ENCODE measurements around the gene KREMEN1. TPM values are rescaled to one million over a fixed set of nuclear protein-coding genes. Genes with fewer than 3 reads are reported as not detected.

Gene KREMEN1
- total RNA-seq, 1 donor from 2014 or later, result 7.1 TPM

- DNase-seq (ENCODE audit: low read depth), result no peak
- H3K27me3 ChIP-seq (ENCODE audit: control insufficient read depth, insufficient read depth, low read length), result no peaks in the 10 kb centered on the region
- no peak overlapping the region for H3K4me3 ChIP-seq (ENCODE audit: low read depth, low read length)
- no peaks in the 10 kb centered on the region for H3K36me3 ChIP-seq (ENCODE audit: control insufficient read depth, insufficient read depth, low read length)
- TF ChIP-seq, protein P1, sequence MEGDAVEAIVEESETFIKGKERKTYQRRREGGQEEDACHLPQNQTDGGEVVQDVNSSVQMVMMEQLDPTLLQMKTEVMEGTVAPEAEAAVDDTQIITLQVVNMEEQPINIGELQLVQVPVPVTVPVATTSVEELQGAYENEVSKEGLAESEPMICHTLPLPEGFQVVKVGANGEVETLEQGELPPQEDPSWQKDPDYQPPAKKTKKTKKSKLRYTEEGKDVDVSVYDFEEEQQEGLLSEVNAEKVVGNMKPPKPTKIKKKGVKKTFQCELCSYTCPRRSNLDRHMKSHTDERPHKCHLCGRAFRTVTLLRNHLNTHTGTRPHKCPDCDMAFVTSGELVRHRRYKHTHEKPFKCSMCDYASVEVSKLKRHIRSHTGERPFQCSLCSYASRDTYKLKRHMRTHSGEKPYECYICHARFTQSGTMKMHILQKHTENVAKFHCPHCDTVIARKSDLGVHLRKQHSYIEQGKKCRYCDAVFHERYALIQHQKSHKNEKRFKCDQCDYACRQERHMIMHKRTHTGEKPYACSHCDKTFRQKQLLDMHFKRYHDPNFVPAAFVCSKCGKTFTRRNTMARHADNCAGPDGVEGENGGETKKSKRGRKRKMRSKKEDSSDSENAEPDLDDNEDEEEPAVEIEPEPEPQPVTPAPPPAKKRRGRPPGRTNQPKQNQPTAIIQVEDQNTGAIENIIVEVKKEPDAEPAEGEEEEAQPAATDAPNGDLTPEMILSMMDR (IDR thresholded peaks at IDR 0.05; ENCODE audit: insufficient read depth, low read length, poor library complexity, severe bottlenecking), result no peak
These were observed 71.9 kb downstream of the KREMEN1 start for GRCh38 chr22:29144786-29145160.

GRCh38 chr22:29145321-29146072 is 72.7 kb downstream of the KREMEN1 start:
- no peak for DNase-seq (ENCODE audit: low read depth)
- no peaks in the 10 kb centered on the region for H3K27me3 ChIP-seq (ENCODE audit: control insufficient read depth, insufficient read depth, low read length)
- H3K4me3 ChIP-seq (ENCODE audit: low read depth, low read length), result no peak overlapping the region
- H3K36me3 ChIP-seq (ENCODE audit: control insufficient read depth, insufficient read depth, low read length), result no peaks in the 10 kb centered on the region
- TF ChIP-seq, protein P1 (IDR thresholded peaks at IDR 0.05; ENCODE audit: insufficient read depth, low read length, poor library complexity, severe bottlenecking), result no peak

GRCh38 chr22:29146091-29146560 is 73.3 kb downstream of the KREMEN1 start:
- TF ChIP-seq, protein P1 (IDR thresholded peaks at IDR 0.05; ENCODE audit: insufficient read depth, low read length, poor library complexity, severe bottlenecking), result no peak
- no peak for DNase-seq (ENCODE audit: low read depth)
- no peaks in the 10 kb centered on the region for H3K36me3 ChIP-seq (ENCODE audit: control insufficient read depth, insufficient read depth, low read length)
- H3K4me3 ChIP-seq (ENCODE audit: low read depth, low read length), result no peak overlapping the region
- H3K27me3 ChIP-seq (ENCODE audit: control insufficient read depth, insufficient read depth, low read length), result no peaks in the 10 kb centered on the region

GRCh38 chr22:29146771-29147170 is 73.9 kb downstream of the KREMEN1 start:
- Histone ChIP-seq H3K27me3 (ENCODE audit: control insufficient read depth, insufficient read depth, low read length) (no peaks in the 10 kb centered on the region), H3K36me3 (ENCODE audit: control insufficient read depth, insufficient read depth, low read length) (no peaks in the 10 kb centered on the region), H3K4me3 (ENCODE audit: low read depth, low read length) (no peak overlapping the region)
- TF ChIP-seq, protein P1 (IDR thresholded peaks at IDR 0.05; ENCODE audit: insufficient read depth, low read length, poor library complexity, severe bottlenecking), result no peak
- no peak for DNase-seq (ENCODE audit: low read depth)

DNA sequence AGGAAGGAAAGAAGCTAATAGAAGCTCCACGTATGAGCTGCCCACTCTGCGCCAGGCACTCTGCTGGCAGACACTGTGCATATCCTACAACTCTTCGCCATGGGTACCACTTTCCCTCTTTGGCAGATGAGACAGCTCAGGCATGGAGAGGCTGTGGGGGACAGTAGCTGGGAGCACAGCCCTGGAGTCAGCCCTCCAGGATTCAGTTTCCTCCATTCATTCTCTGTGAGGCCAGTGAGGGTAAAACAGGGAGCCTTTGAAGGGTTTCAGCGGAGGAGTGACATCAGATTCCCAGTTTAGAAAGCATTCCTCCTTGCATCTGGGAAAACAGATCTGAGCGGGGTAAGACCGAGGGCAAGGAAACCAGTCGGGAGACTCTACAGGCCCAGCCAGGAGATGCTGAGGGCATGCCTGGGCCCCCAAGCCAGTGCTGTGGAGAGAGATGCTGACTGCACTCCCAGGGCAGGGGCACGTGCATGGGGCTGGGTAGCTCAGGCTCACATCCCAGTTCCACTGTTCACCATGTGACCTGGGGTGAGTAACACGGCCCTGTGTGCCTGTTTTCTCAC is 74.6 kb downstream of the KREMEN1 start:
- no peaks in the 10 kb centered on the region for H3K27me3 ChIP-seq (ENCODE audit: control insufficient read depth, insufficient read depth, low read length)
- no peaks in the 10 kb centered on the region for H3K36me3 ChIP-seq (ENCODE audit: control insufficient read depth, insufficient read depth, low read length)
- H3K4me3 ChIP-seq (ENCODE audit: low read depth, low read length), result no peak overlapping the region
- DNase-seq (ENCODE audit: low read depth), result no peak
- TF ChIP-seq, protein P1 (IDR thresholded peaks at IDR 0.05; ENCODE audit: insufficient read depth, low read length, poor library complexity, severe bottlenecking), result no peak

All from kidney epithelial cell (primary cell).